Adrenal gland (tissue), 12 donors: ENCODE measurements around the gene ACAD8. TPM values are rescaled to one million over a fixed set of nuclear protein-coding genes. Genes with fewer than 3 reads are reported as not detected.

Experiments used
- DNase-seq, 7 donors: peaks; one replicate each; pipeline ENCODE4 v3.0.0-alpha.2; 2019 to 2020
- H3K27ac ChIP-seq, 5 donors: fragments of 200-600 bp; sonication (generic) in 4 of 5; 1 replicate in 3 of 5; 2 replicates in 2 of 5; pipeline versions ENCODE4 v1.5.1 to v1.8.0; 2016 to 2020; ENCODE audit warnings: mild to moderate bottlenecking in 1 of 5
- H3K27me3 ChIP-seq: fragments of 200-600 bp; 2 replicates; pipeline ENCODE4 v1.8.0; 2021
- H3K36me3 ChIP-seq, 2 donors: fragments of 200-600 bp; replicated peaks in 1 of 2; 1 replicate in 1 of 2; 2 replicates in 1 of 2; pipeline versions ENCODE4 v1.5.1 to v1.8.0; 2018 to 2022
- H3K4me1 ChIP-seq, 2 donors: fragments of 200-600 bp; replicated peaks in 1 of 2; 1 replicate in 1 of 2; 2 replicates in 1 of 2; pipeline versions ENCODE4 v1.5.1 to v1.8.0; 2018 to 2021
- H3K4me3 ChIP-seq, 4 donors: fragments of 200-600 bp; sonication (generic) in 3 of 4; one replicate each; pipeline ENCODE4 v1.5.1; 2016 to 2018
- H3K9me3 ChIP-seq, 3 donors: fragments of 200-600 bp; sonication (generic) in 1 of 3; replicated peaks in 1 of 3; 1 replicate in 2 of 3; 2 replicates in 1 of 3; pipeline versions ENCODE4 v1.5.1 to v1.8.0; 2016 to 2021
- POLR2A ChIP-seq, 2 donors: fragments of 450-650 bp; IDR thresholded peaks; one replicate each; pipeline ENCODE4 v1.6.1; 2017; ENCODE audit warnings: antibody characterized with exemption in 2 of 2, mild to moderate bottlenecking in 2 of 2, moderate library complexity in 1 of 2
- WGBS, 4 donors: extraction: QIAGEN DNeasy Blood & Tissue Kit in 2 of 4; methylation state at CpG; one replicate each; pipeline versions ENCODE4 v1.1.5 to v1.1.7; 2013 to 2017; 5-methylcytosine and 5-hydroxymethylcytosine counted together
- intact Hi-C, 2 donors: fragments of 100-400 bp; cut with DNase I; formaldehyde crosslinking; loops; one replicate each; pipeline versions ENCODE4 v1.14.1 to v1.15.0; 2022 to 2023
- polyA plus RNA-seq, 3 donors: library from polyadenylated mRNA; stranded (reverse); fragments of 200-250 nt in 2 of 3; fragments of 350-450 nt in 1 of 3; fragmentation: Illumina TruSeq in 1 of 3; extraction: RNeasy Lipid Tissue Mini Kit (QIAGEN cat#74804) in 1 of 3; gene quantifications; one replicate each; pipeline ENCODE4 v1.2.3, GENCODE V29; 2013 to 2014
- total RNA-seq, 9 donors: library from RNA; depleted of rRNA in 4 of 9; stranded (reverse); fragments of >200 nt in 4 of 9; fragments of 120-200 nt in 1 of 9; fragmentation: NEBNext Ultra II Directional in 1 of 9; extraction: Animal tissue kit (Norgen Biotek cat#: 25700) in 1 of 9; gene quantifications; one replicate each; pipeline versions ENCODE4 v1.1.0 to v1.2.4, GENCODE V29; 2013 to 2023
- TF ChIP-seq, protein P1 (sequence below), 6 experiments: fragments of 450-650 bp in 4 of 6; fragments of 200-600 bp in 2 of 6; sonication (generic) in 1 of 6; IDR thresholded peaks; 1 replicate in 5 of 6; 2 replicates in 1 of 6; pipeline versions ENCODE4 v1.5.1 to v1.8.0; 2016 to 2021; ENCODE audit warnings: antibody characterized with exemption in 6 of 6, mild to moderate bottlenecking in 2 of 6, moderate library complexity in 1 of 6
- donor health status: healthy with polysubstance abuse.
- donor health status: Bipolar disorder and iron deficiency.
- donor health status: DM: yes; HTN: yes; CAD: no.
- donor health status: DM: no; HTN: no; CAD: no.
- donor health status: DM: no; HTN: no; CAD: no.
- donor health status: DM: yes; HTN: yes; CAD: no.

ACAD8 gene
- total and polyA plus RNA-seq, 12 donors = 22.4 to 45.0 (median 35.0) TPM

DNA sequence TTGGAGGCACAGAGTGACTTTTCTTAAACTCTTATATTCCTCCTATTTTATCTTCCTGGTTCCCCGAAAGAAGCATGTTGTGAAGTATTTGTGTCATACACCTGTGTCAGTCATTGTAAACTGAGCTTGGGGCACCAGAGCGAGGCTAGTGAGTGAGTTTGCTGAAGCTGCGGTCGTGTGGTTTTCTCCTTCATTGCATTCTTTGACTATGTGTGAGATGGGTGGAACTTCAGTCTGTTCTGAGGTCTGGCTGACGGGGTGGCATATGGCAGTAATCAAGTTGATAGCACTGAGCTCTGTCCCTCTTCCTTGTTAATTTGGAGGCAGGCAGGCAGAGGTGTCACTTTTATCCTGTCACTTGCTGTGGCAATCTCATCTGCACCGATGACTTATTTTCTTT is 24.7 kb upstream of the ACAD8 start:
- no peaks in the 10 kb centered on the region for H3K27me3 ChIP-seq
- H3K27ac ChIP-seq = no peak overlapping the region
- H3K4me1 ChIP-seq = peaks cover 12 to 60% of the 10 kb centered on the region in 2 donors
- intact Hi-C loops = no loop called here
- no peak for DNase-seq
- TF ChIP-seq POLR2A (IDR thresholded peaks at IDR 0.05) = no peak
- TF ChIP-seq, protein P1, sequence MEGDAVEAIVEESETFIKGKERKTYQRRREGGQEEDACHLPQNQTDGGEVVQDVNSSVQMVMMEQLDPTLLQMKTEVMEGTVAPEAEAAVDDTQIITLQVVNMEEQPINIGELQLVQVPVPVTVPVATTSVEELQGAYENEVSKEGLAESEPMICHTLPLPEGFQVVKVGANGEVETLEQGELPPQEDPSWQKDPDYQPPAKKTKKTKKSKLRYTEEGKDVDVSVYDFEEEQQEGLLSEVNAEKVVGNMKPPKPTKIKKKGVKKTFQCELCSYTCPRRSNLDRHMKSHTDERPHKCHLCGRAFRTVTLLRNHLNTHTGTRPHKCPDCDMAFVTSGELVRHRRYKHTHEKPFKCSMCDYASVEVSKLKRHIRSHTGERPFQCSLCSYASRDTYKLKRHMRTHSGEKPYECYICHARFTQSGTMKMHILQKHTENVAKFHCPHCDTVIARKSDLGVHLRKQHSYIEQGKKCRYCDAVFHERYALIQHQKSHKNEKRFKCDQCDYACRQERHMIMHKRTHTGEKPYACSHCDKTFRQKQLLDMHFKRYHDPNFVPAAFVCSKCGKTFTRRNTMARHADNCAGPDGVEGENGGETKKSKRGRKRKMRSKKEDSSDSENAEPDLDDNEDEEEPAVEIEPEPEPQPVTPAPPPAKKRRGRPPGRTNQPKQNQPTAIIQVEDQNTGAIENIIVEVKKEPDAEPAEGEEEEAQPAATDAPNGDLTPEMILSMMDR (IDR thresholded peaks at IDR 0.05) = no peak
- H3K9me3 ChIP-seq = no peaks in the 10 kb centered on the region
- WGBS, 4 donors = 89 to 93% (median 91%) methylated on average over 6 of the region's 6 CpGs
- no peaks in the 10 kb centered on the region for H3K36me3 ChIP-seq
- H3K4me3 ChIP-seq = no peak overlapping the region

DNA sequence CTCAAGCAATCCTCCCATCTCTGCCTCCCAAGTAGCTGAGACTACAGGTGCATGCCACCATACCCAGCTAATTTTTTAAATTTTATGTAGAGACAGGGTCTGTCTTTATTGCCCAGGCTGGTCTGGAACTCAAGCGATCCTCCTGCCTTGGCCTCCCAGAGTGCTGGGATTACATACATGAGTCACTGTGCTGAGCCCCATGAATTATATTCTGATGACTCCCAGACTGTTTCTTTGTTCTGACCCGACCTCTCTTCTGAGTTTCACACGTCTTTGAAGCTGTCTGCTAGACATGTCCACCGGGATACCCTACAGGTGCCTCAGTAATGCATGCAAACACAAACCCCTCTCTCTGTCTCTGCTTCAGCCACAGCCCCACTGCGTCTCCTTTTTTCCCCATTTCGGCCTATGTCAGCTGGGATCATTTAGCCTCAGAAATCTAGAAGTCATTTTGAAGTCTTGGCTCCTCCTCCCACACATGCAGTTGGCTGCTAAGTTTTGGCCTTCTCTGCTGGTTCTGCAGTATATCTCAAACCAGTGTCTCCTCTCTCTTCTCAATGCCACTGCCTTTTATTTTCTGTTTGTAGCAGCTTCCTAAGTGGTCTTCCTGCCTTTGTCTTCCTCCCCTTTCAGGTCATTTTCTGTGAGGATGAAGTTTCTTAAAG is 24.1 kb upstream of the ACAD8 start:
- H3K9me3 ChIP-seq = no peaks in the 10 kb centered on the region
- H3K27ac ChIP-seq = no peak overlapping the region
- no peaks in the 10 kb centered on the region for H3K36me3 ChIP-seq
- DNase-seq = no peak
- 76 to 86% (median 79%) methylated on average over 6 of the region's 6 CpGs for WGBS, 4 donors
- peaks cover 12 to 60% of the 10 kb centered on the region in 2 donors for H3K4me1 ChIP-seq
- no peak overlapping the region for H3K4me3 ChIP-seq
- TF ChIP-seq, protein P1 (IDR thresholded peaks at IDR 0.05) = no peak
- no peak for TF ChIP-seq POLR2A (IDR thresholded peaks at IDR 0.05)
- H3K27me3 ChIP-seq = no peaks in the 10 kb centered on the region
- intact Hi-C loops = no loop called here

DNA sequence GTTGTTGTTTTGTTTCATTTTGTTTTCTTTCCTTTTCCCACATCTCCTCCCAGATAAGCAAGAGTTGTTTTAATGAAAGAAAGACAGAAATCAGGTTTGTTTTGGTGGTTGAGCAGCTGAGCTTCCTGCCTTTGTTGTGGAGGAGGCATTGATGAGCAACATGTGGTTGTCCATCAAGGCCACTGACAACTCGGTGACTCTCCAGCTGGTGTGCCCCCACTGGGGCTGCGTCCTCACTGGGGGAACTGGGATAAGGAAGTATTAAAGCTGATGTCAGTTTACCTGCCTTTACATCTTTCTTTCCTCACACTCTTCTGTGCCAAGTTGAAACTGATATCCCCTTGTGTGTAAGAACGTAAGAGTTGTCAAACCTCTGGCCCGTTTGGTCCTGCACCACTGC is 23.0 kb upstream of the ACAD8 start:
- Histone ChIP-seq H3K27ac (no peak overlapping the region), H3K27me3 (no peaks in the 10 kb centered on the region), H3K36me3 (peaks cover 0 to 6% of the 10 kb centered on the region in 2 donors), H3K4me1 (peaks cover 13 to 60% of the 10 kb centered on the region in 2 donors), H3K4me3 (no peak overlapping the region), H3K9me3 (no peaks in the 10 kb centered on the region)
- DNase-seq = no peak
- intact Hi-C loops = no loop called here
- TF ChIP-seq, protein P1 (IDR thresholded peaks at IDR 0.05) = no peak
- no peak for TF ChIP-seq POLR2A (IDR thresholded peaks at IDR 0.05)
- 57 to 63% (median 60%) methylated on average over 4 of the region's 4 CpGs for WGBS, 4 donors

DNA sequence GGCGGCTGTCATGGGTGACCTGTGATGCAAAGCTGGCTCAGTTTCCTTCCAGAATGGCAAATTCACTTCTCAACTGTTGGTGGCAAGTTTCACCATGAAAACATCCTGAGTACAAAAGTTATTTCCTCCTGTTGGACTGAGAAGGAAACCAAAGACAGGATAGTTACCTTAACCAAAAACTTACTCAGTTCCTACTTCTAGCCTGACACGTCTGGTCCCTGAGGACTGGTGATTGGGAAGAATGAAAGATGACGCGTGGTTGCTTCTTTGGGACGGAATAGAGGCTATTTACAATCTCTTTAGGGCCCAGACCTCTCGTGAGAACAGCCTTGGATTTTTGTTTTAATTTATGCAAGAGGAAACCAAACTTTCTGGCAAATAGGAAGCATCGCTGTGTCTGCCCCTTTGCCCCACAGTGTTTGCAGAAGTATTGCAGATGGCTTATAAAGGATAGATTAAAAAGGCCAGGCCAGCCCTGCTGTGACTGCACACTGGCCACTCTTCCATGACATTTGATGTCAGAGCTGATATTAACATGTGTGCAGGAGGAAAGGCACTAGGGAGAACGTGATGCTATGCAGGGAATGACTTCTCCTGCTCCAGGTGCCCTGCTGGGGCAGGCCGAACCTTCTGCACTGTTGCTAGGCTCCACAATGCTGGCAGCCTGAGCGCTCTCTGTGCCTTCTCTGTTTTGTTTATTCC is 21.3 kb upstream of the ACAD8 start:
- Histone ChIP-seq H3K4me3 (no peak overlapping the region), H3K9me3 (no peaks in the 10 kb centered on the region), H3K4me1 (peaks cover 8 to 46% of the 10 kb centered on the region in 2 donors), H3K27me3 (no peaks in the 10 kb centered on the region), H3K27ac (no peak overlapping the region), H3K36me3 (peaks cover 0 to 17% of the 10 kb centered on the region in 2 donors)
- 64 to 72% (median 67%) methylated on average over 9 to 10 of the region's 10 CpGs for WGBS, 4 donors
- intact Hi-C loops = no loop called here
- DNase-seq = no peak
- TF ChIP-seq, protein P1 (IDR thresholded peaks at IDR 0.05) = no peak
- no peak for TF ChIP-seq POLR2A (IDR thresholded peaks at IDR 0.05)
